GM21367 (cell line): ENCODE results near the gene BBC3.
"Not testable (repeated sequence)": the region's sequence is repeated elsewhere in the genome, so short reads cannot be mapped to it uniquely, and the experiment has no call there.

Experiments used
- ATAC-seq: cut with Tn5 transposase; IDR thresholded peaks from one replicate; pipeline ENCODE4 v1.9.1; 2021; ENCODE audit not compliant: unreplicated experiment

Gene BBC3

GRCh38 chr19:47258895-47259555, 28.0 kb upstream of the BBC3 start:
- ATAC-seq, result no peak

- no peak for ATAC-seq
Measured at GRCh38 chr19:47258434-47258833, 27.4 kb upstream of the BBC3 start.

GRCh38 chr19:47257411-47258169, 26.6 kb upstream of the BBC3 start:
- no peak for ATAC-seq

- peak; percentile 58 for ATAC-seq
Measured at GRCh38 chr19:47256693-47257410, 25.9 kb upstream of the BBC3 start.

- ATAC-seq, result peak; percentile 40
Measured at GRCh38 chr19:47255879-47256692, 25.1 kb upstream of the BBC3 start, which contains the start of gene CCDC9. Gene CCDC9, plus strand, starts transcription at chr19:47256525. Its CDS starts 1,876 bp downstream, at chr19:47258401.

GRCh38 chr19:47253970-47254369, 23.0 kb upstream of the BBC3 start:
- no peak for ATAC-seq

GRCh38 chr19:47253467-47253881, 22.5 kb upstream of the BBC3 start:
- no peak for ATAC-seq

GRCh38 chr19:47253016-47253415, 22.0 kb upstream of the BBC3 start:
- ATAC-seq, result not testable (repeated sequence)

GRCh38 chr19:47247308-47247990, 16.4 kb upstream of the BBC3 start:
- no peak for ATAC-seq

GRCh38 chr19:47243776-47244547, 13.0 kb upstream of the BBC3 start:
- ATAC-seq, result peak; percentile 56

- ATAC-seq, result no peak
Measured at GRCh38 chr19:47243364-47243775, 12.4 kb upstream of the BBC3 start.

GRCh38 chr19:47241919-47242577, 11.0 kb upstream of the BBC3 start:
- ATAC-seq, result no peak

- ATAC-seq, result no peak
Measured at GRCh38 chr19:47240996-47241918, 10.3 kb upstream of the BBC3 start.

GRCh38 chr19:47240556-47240955, 9.6 kb upstream of the BBC3 start:
- ATAC-seq, result no peak

GRCh38 chr19:47239610-47240296, 8.8 kb upstream of the BBC3 start:
- ATAC-seq, result no peak

GRCh38 chr19:47239152-47239551, 8.2 kb upstream of the BBC3 start:
- no peak for ATAC-seq

GRCh38 chr19:47236072-47236675, 5.2 kb upstream of the BBC3 start:
- ATAC-seq, result no peak
